ENCODE results near the gene CROCC2. TPM values are rescaled to one million over a fixed set of nuclear protein-coding genes. Genes with fewer than 3 reads are reported as not detected.

CROCC2 gene
- total and polyA plus RNA-seq, 2 donors (not counting 1 experiment from before 2014, with no cell fraction given) = not detected

DNA sequence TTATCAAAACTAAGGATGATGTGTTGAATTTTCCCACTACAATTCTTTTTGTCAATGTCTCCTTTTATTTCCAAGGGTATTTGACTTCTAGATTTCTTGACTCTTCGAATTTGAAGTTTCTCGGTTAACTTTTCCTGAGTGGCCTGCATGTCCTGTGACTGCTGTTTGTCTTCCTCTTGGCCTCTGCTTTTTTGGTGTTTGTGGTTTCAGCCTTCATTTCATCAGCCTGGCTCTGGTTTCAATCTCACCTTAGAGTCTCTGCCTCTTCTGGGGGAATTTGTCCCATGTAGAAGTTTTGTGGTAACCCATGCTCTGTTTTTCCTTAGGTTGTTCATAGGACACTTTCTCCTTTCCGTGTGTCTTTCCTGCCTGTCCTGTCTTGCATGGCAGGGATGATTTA lies 64.0 kb downstream of the CROCC2 start:
- Histone ChIP-seq H3K79me2 (ENCODE audit: control insufficient read depth, insufficient read depth, low read length) (no peaks in the 10 kb centered on the region), H3K36me3 (replicated peaks in 1 of 2; ENCODE audit: control extremely low read depth in 1 of 2, control insufficient read depth in 1 of 2, extremely low read depth in 1 of 2, insufficient read depth in 2 of 2, low read length in 1 of 2) (no peaks in the 10 kb centered on the region), H3K9ac (ENCODE audit: low read length) (no peak overlapping the region), H3K4me3 (ENCODE audit: control extremely low read depth in 1 of 5, extremely low read depth in 1 of 5, insufficient read depth in 1 of 5, low read depth in 2 of 5, low read length in 4 of 5) (no peak overlapping the region), H3K9me3 (ENCODE audit: control extremely low read depth in 1 of 3, control insufficient read depth in 2 of 3, insufficient read depth in 1 of 3, low read length in 2 of 3) (peaks cover 0 to 7% (median 0%) of the 10 kb centered on the region in 3 donors), H3K27ac (ENCODE audit: low read length in 2 of 2) (no peak overlapping the region), H2AFZ (ENCODE audit: insufficient read depth, low read depth, low read length, poor library complexity, severe bottlenecking) (no peak overlapping the region), H3K4me2 (replicated peaks; ENCODE audit: low read depth, low read length, poor library complexity, severe bottlenecking) (no peak overlapping the region), H3K27me3 (replicated peaks in 1 of 4; ENCODE audit: control extremely low read depth in 1 of 4, control insufficient read depth in 3 of 4, insufficient read depth in 4 of 4, low read length in 3 of 4) (peaks cover 0 to under 1% (median 0%) of the 10 kb centered on the region in 4 experiments), H4K20me1 (ENCODE audit: control insufficient read depth, insufficient read depth, low read length, poor library complexity, severe bottlenecking) (no peaks in the 10 kb centered on the region), H3K4me1 (ENCODE audit: control insufficient read depth in 2 of 2, insufficient read depth in 2 of 2, low read length in 2 of 2) (no peaks in the 10 kb centered on the region)
- peaks cover 2% of the 10 kb centered on the region for H3K9me3 Mint-ChIP-seq (ENCODE audit: insufficient read depth)
- H3K27ac Mint-ChIP-seq = no peak overlapping the region
- intact Hi-C loops (cut with micrococcal nuclease) = no loop called here
- ATAC-seq (ENCODE audit: low read depth) (no peak), DNase-seq (no peak)
- no peaks in the 10 kb centered on the region for H3K4me1 Mint-ChIP-seq
- peaks cover 19% of the 10 kb centered on the region for H3K27me3 Mint-ChIP-seq
- WGBS (ENCODE audit: insufficient coverage) = 78% methylated on average over 3 of the region's 3 CpGs
- ChIA-PET POLR2A (no interaction called here), CTCF (no interaction called here)
- TF ChIP-seq, protein P1, sequence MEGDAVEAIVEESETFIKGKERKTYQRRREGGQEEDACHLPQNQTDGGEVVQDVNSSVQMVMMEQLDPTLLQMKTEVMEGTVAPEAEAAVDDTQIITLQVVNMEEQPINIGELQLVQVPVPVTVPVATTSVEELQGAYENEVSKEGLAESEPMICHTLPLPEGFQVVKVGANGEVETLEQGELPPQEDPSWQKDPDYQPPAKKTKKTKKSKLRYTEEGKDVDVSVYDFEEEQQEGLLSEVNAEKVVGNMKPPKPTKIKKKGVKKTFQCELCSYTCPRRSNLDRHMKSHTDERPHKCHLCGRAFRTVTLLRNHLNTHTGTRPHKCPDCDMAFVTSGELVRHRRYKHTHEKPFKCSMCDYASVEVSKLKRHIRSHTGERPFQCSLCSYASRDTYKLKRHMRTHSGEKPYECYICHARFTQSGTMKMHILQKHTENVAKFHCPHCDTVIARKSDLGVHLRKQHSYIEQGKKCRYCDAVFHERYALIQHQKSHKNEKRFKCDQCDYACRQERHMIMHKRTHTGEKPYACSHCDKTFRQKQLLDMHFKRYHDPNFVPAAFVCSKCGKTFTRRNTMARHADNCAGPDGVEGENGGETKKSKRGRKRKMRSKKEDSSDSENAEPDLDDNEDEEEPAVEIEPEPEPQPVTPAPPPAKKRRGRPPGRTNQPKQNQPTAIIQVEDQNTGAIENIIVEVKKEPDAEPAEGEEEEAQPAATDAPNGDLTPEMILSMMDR (IDR thresholded peaks at IDR 0.05) = no peak
- no peak for TF ChIP-seq EZH2 (IDR thresholded peaks at IDR 0.05; ENCODE audit: borderline replicate concordance, insufficient read depth, low read depth, low read length, poor library complexity, severe bottlenecking)
- no peak overlapping the region for H3K4me3 Mint-ChIP-seq

DNA sequence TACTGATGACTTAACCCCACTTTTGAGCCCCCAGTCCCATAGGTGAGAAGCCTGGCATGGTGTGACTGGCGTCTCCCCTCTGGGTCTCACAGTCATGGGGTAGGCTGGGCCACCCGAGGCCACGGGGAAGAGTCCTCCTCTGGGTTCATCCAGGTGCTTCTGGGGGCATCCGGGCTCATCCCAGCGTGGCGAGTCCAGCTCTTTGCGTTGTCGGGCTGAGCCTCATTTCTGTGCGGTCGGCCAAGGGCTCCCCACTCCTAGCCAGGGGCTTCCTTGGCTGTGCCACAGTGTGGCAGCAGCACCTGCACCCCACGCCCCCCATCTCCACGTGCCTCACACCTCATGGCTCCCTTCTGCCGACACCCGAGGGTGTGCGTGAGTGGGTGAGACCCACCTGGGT lies 64.7 kb downstream of the CROCC2 start:
- Histone ChIP-seq H2AFZ (ENCODE audit: insufficient read depth, low read depth, low read length, poor library complexity, severe bottlenecking) (no peak overlapping the region), H3K9ac (ENCODE audit: low read length) (no peak overlapping the region), H3K79me2 (ENCODE audit: control insufficient read depth, insufficient read depth, low read length) (no peaks in the 10 kb centered on the region), H3K4me3 (ENCODE audit: control extremely low read depth in 1 of 5, extremely low read depth in 1 of 5, insufficient read depth in 1 of 5, low read depth in 2 of 5, low read length in 4 of 5) (no peak overlapping the region), H3K27me3 (replicated peaks in 1 of 4; ENCODE audit: control extremely low read depth in 1 of 4, control insufficient read depth in 3 of 4, insufficient read depth in 4 of 4, low read length in 3 of 4) (peaks cover 0 to 4% (median 0%) of the 10 kb centered on the region in 4 experiments), H3K4me2 (replicated peaks; ENCODE audit: low read depth, low read length, poor library complexity, severe bottlenecking) (no peak overlapping the region), H3K9me3 (ENCODE audit: control extremely low read depth in 1 of 3, control insufficient read depth in 2 of 3, insufficient read depth in 1 of 3, low read length in 2 of 3) (peaks cover 0 to 7% (median 0%) of the 10 kb centered on the region in 3 donors), H3K36me3 (replicated peaks in 1 of 2; ENCODE audit: control extremely low read depth in 1 of 2, control insufficient read depth in 1 of 2, extremely low read depth in 1 of 2, insufficient read depth in 2 of 2, low read length in 1 of 2) (no peaks in the 10 kb centered on the region), H4K20me1 (ENCODE audit: control insufficient read depth, insufficient read depth, low read length, poor library complexity, severe bottlenecking) (no peaks in the 10 kb centered on the region), H3K4me1 (ENCODE audit: control insufficient read depth in 2 of 2, insufficient read depth in 2 of 2, low read length in 2 of 2) (no peaks in the 10 kb centered on the region), H3K27ac (ENCODE audit: low read length in 2 of 2) (no peak overlapping the region)
- 86% methylated on average over 15 of the region's 15 CpGs for WGBS (ENCODE audit: insufficient coverage)
- ChIA-PET POLR2A (no interaction called here), CTCF (no interaction called here)
- Mint-ChIP-seq H3K27ac (no peak overlapping the region), H3K4me1 (no peaks in the 10 kb centered on the region), H3K4me3 (no peak overlapping the region), H3K9me3 (ENCODE audit: insufficient read depth) (peaks cover 2% of the 10 kb centered on the region), H3K27me3 (peaks cover 24% of the 10 kb centered on the region)
- intact Hi-C loops (cut with micrococcal nuclease) = no loop called here
- TF ChIP-seq, protein P1 (IDR thresholded peaks at IDR 0.05) = no peak
- no peak for TF ChIP-seq EZH2 (IDR thresholded peaks at IDR 0.05; ENCODE audit: borderline replicate concordance, insufficient read depth, low read depth, low read length, poor library complexity, severe bottlenecking)
- ATAC-seq (ENCODE audit: low read depth) (no peak), DNase-seq (no peak)

All from B cell (primary cell).